Measurements from ENCODE around the gene TMC8.

- TF ChIP-seq POLR2A (IDR thresholded peaks at IDR 0.05) = no peak
- TF ChIP-seq CTCF (IDR thresholded peaks at IDR 0.05) = no peak
Measured at GRCh38 chr17:78142119-78142861, 11.7 kb downstream of the TMC8 start.

Data from transverse colon (tissue), 3 donors.